ENCODE results near the gene STEAP3.

- TF ChIP-seq POLR2A (IDR thresholded peaks at IDR 0.05) (no peak), CTCF (IDR thresholded peaks at IDR 0.05) (no peak)
These were observed 24.7 kb downstream of the STEAP3 start for GRCh38 chr2:119248311-119248710.
